GM12878 (cell line): Measurements from ENCODE around the gene WDR11. TPM values are rescaled to one million over a fixed set of nuclear protein-coding genes. Genes with fewer than 3 reads are reported as not detected.

Experiments
- ATAC-seq: fragments of 200-7000 bp; cut with Tn5 transposase; 3 replicates; pipeline ENCODE4 v1.9.1; 2020; ENCODE audit warnings: mild to moderate bottlenecking, moderate library complexity
- BruUV-seq: library from RNA; stranded (reverse); fragments of 400-500 nt; replicated peaks from 2 replicates; lab custom pipeline; 2021; lab: Mats Ljungman, UMichigan
- CTCF ChIA-PET: fragments of 300-600 bp; sonication (Branson Sonifier 250); formaldehyde crosslinking; extraction: SDS; loops from one replicate; lab custom pipeline; 2021; ENCODE audit warnings: inconsistent platforms; lab: Yijun Ruan, JAX
- POLR2A ChIA-PET: fragments of 350-600 bp; formaldehyde crosslinking; extraction: SDS; loops from one replicate; lab custom pipeline; 2021; ENCODE audit warnings: inconsistent platforms; lab: Charles Lee
- RAD21 ChIA-PET: fragments of 300-600 bp; sonication (Branson Sonifier 250); formaldehyde crosslinking; loops from one replicate; lab custom pipeline; 2023; ENCODE audit warnings: antibody characterized with exemption; ENCODE audit not compliant: unreplicated experiment; lab: Charles Lee
- SMC1A ChIA-PET: fragments of 300-600 bp; sonication (Branson Sonifier 250); formaldehyde crosslinking; loops from one replicate; lab custom pipeline; 2023; ENCODE audit not compliant: unreplicated experiment, uncharacterized antibody; lab: Charles Lee
- DNase-seq: peaks from one replicate; pipeline ENCODE4 v3.0.0-alpha.2; 2011; ENCODE audit warnings: low read depth, low spot score
- FAIRE-seq: peaks from 3 replicates; lab custom pipeline; 2011; peaks lifted over from hg19 to GRCh38; lab: Jason Lieb, UNC
- H2AFZ ChIP-seq: 2 replicates; pipeline ENCODE4 v1.6.0; 2011; ENCODE audit warnings: low read depth, low read length, control low read depth; ENCODE audit not compliant: control insufficient read depth
- H3K27ac ChIP-seq: 2 replicates; pipeline ENCODE4 v1.5.1; 2011; ENCODE audit warnings: control low read depth; ENCODE audit not compliant: control insufficient read depth, insufficient read depth
- H3K27me3 ChIP-seq, 2 experiments: replicated peaks in 1 of 2; 2 replicates each; pipeline versions ENCODE4 v1.6.0 to v1.6.1; 2011; ENCODE audit warnings: low read length in 1 of 2; ENCODE audit not compliant: control insufficient read depth in 2 of 2, insufficient read depth in 2 of 2
- H3K36me3 ChIP-seq, 2 experiments: 2 replicates each; pipeline ENCODE4 v1.5.1; 2011; ENCODE audit warnings: low read length in 1 of 2; ENCODE audit not compliant: control insufficient read depth in 2 of 2, insufficient read depth in 2 of 2
- H3K4me1 ChIP-seq: 2 replicates; pipeline ENCODE4 v1.6.1; 2011; ENCODE audit warnings: mild to moderate bottlenecking, low read length, moderate library complexity, mixed read lengths; ENCODE audit not compliant: control insufficient read depth, insufficient read depth
- H3K4me2 ChIP-seq: 2 replicates; pipeline ENCODE4 v1.6.0; 2011; ENCODE audit warnings: control low read depth; ENCODE audit not compliant: control insufficient read depth, insufficient read depth
- H3K4me3 ChIP-seq: fragments of 200-600 bp; sonication (generic); 2 replicates; pipeline ENCODE4 v1.5.1; 2016
- H3K79me2 ChIP-seq: 2 replicates; pipeline ENCODE4 v1.6.0; 2011; ENCODE audit warnings: low read length; ENCODE audit not compliant: control insufficient read depth, insufficient read depth
- H3K9ac ChIP-seq: 2 replicates; pipeline ENCODE4 v1.8.0; 2011; ENCODE audit warnings: low read length, control low read depth, mixed read lengths; ENCODE audit not compliant: control insufficient read depth, insufficient read depth
- H3K9me3 ChIP-seq: replicated peaks from 3 replicates; pipeline ENCODE4 v1.5.1; 2011; ENCODE audit warnings: mild to moderate bottlenecking, low read length; ENCODE audit not compliant: control insufficient read depth, insufficient read depth
- H4K20me1 ChIP-seq: 2 replicates; pipeline ENCODE4 v1.6.0; 2011; ENCODE audit not compliant: control insufficient read depth, insufficient read depth
- ETV6 ChIP-seq, 2 experiments: fragments of 450-650 bp in 1 of 2; IDR thresholded peaks in 1 of 2; conservative IDR thresholded peaks in 1 of 2; 2 replicates each; pipeline ENCODE4 v1.6.1; 2014; ENCODE audit warnings: antibody characterized with exemption in 1 of 2, borderline replicate concordance in 1 of 2, low read depth in 1 of 2, mild to moderate bottlenecking in 1 of 2, moderate library complexity in 1 of 2
- FOXM1 ChIP-seq: IDR thresholded peaks from 2 replicates; pipeline ENCODE4 v1.6.1; 2012; ENCODE audit warnings: low read depth, mild to moderate bottlenecking, inconsistent platforms, low read length, moderate library complexity
- KAT2A ChIP-seq: conservative IDR thresholded peaks from 2 replicates; pipeline ENCODE4 v1.6.1; 2011; ENCODE audit warnings: low read depth, low read length; ENCODE audit not compliant: control insufficient read depth
- MEF2A ChIP-seq: IDR thresholded peaks from 2 replicates; pipeline ENCODE4 v1.6.1; 2011; ENCODE audit warnings: low read depth, mild to moderate bottlenecking, low read length, moderate library complexity; ENCODE audit not compliant: insufficient read depth
- PML ChIP-seq: IDR thresholded peaks from 2 replicates; pipeline ENCODE4 v1.6.1; 2012; ENCODE audit warnings: low read length, inconsistent platforms
- POLR2AphosphoS2 ChIP-seq: IDR thresholded peaks from 2 replicates; pipeline ENCODE4 v1.6.1; 2011; ENCODE audit warnings: low read depth, mild to moderate bottlenecking, low read length, improper control_type of control experiment, moderate library complexity
- RB1 ChIP-seq: fragments of 450-650 bp; formaldehyde crosslinking; IDR thresholded peaks from 2 replicates; pipeline ENCODE4 v1.6.1; 2017; ENCODE audit warnings: mild to moderate bottlenecking, borderline replicate concordance
- SMAD1 ChIP-seq: fragments of 450-650 bp; IDR thresholded peaks from 2 replicates; pipeline ENCODE4 v1.6.1; 2018; ENCODE audit warnings: mild to moderate bottlenecking, low read depth; ENCODE audit not compliant: partially characterized antibody
- SRF ChIP-seq, 2 experiments: IDR thresholded peaks; 2 replicates each; pipeline ENCODE4 v1.6.1; 2011; ENCODE audit warnings: low read depth in 2 of 2, low read length in 2 of 2, mild to moderate bottlenecking in 1 of 2, moderate library complexity in 1 of 2
- SUPT20H ChIP-seq: IDR thresholded peaks from 2 replicates; pipeline ENCODE4 v1.6.1; 2011; ENCODE audit warnings: low read depth, mild to moderate bottlenecking, low read length, moderate library complexity, borderline replicate concordance; ENCODE audit not compliant: control insufficient read depth
- TCF12 ChIP-seq: IDR thresholded peaks from 2 replicates; pipeline ENCODE4 v1.6.1; 2011; ENCODE audit warnings: low read depth, mild to moderate bottlenecking, low read length
- ZNF207 ChIP-seq: fragments of 450-650 bp; IDR thresholded peaks from 2 replicates; pipeline ENCODE4 v1.6.1; 2014; ENCODE audit warnings: antibody characterized with exemption, mild to moderate bottlenecking, borderline replicate concordance
- whole genome bisulfite sequencing: methylation state at CpG from one replicate; pipeline ENCODE4 v1.1.6; 2016; ENCODE audit warnings: low lambda C conversion rate; ENCODE audit not compliant: insufficient replicate concordance, insufficient coverage; ENCODE audit errors: missing lambda C conversion rate; 5-methylcytosine and 5-hydroxymethylcytosine counted together
- in situ Hi-C: fragments of 300-500 bp; cut with MboI; formaldehyde crosslinking; loops from 9 replicates; pipeline ENCODE4 v1.14.3; 2018; ENCODE audit warnings: mixed read lengths
- intact Hi-C: fragments of 100-400 bp; cut with micrococcal nuclease; formaldehyde crosslinking; loops from one replicate; pipeline ENCODE4 v1.14.2; 2022; ENCODE audit not compliant: unreplicated experiment
- polyA plus RNA-seq, 11 experiments: library from polyadenylated mRNA; depleted of rRNA in 4 of 11; unstranded in 6 of 11; stranded (reverse) in 5 of 11; fragments of >200 nt; fragmentation: Nextera tagmentation in 4 of 11; fragmentation: Illumina TruSeq in 1 of 11; extraction: Ambion mirVana in 4 of 11; extraction: Trizol in 1 of 11; gene quantifications; 1 replicate in 1 of 11; 2 replicates in 10 of 11; pipeline versions ENCODE4 v1.2.1 to v1.2.3, GENCODE V29; 2011 to 2016; ENCODE audit warnings: inconsistent platforms in 2 of 11, missing spikeins in 2 of 11, low read depth in 1 of 11
- total RNA-seq, 4 experiments: library from RNA; depleted of rRNA in 3 of 4; stranded (reverse); fragments of >200 nt in 3 of 4; fragmentation: Illumina TruSeq in 1 of 4; extraction: Trizol in 1 of 4; gene quantifications; 2 replicates each; pipeline versions ENCODE4 v1.2.1 to v1.2.3, GENCODE V29; 2013 to 2021
- TF ChIP-seq, protein P1 (sequence below): IDR thresholded peaks from 2 replicates; pipeline ENCODE4 v1.6.1; 2012; ENCODE audit warnings: low read depth, low read length, improper control_type of control experiment

Gene WDR11
- total and polyA plus RNA-seq, 10 of the 15 experiments (the other 5 are each of a cell fraction or from before 2014, with no cell fraction given) = 21.3 to 132 (median 42.6) TPM

DNA sequence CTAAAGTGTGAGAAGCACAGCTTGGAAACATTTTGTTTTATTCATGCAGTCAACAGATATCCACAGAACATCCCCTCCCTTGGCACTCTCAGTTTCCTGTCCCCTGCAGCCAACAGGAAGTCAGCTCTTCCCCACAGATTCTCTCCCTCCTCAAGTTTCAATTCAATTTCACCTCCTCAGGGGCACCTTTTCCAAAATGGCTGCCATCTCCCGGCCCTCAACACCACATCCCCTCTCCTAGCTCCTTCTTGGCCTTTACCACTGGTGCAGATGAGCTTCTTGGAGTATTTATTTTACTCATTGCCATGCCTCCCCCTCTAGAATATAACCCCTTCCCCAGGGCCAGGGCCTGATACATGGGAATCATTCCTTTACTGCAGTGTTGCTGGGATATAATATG, 94.0 kb downstream of the WDR11 start:
- Histone ChIP-seq H3K9me3 (no peaks in the 10 kb centered on the region), H3K4me3 (no peak overlapping the region), H2AFZ (no peak overlapping the region), H3K4me2 (no peak overlapping the region), H3K27ac (no peak overlapping the region), H3K36me3 (no peaks in the 10 kb centered on the region), H4K20me1 (no peaks in the 10 kb centered on the region), H3K4me1 (no peaks in the 10 kb centered on the region), H3K27me3 (peaks cover 5 to 8% of the 10 kb centered on the region in 2 experiments), H3K9ac (no peak overlapping the region), H3K79me2 (no peaks in the 10 kb centered on the region)
- no peak for FAIRE-seq
- BruUV-seq = no TSS peak
- SMC1A ChIA-PET = interaction anchor here (0.6 to 1.3 kb wide), 2 partner anchors 9 to 1773 kb away, joined by 3 read pairs; no protein-coding TSS in a partner anchor
- ATAC-seq = no peak
- RAD21 ChIA-PET = no interaction called here
- no peak for DNase-seq
- CTCF ChIA-PET = interaction anchor here (0.9 to 1.2 kb wide), 3 partner anchors 16 to 789 kb away, joined by 3 read pairs; no protein-coding TSS in a partner anchor
- TF ChIP-seq PML = no peak
- no peak for TF ChIP-seq ETV6 (conservative IDR thresholded peaks at IDR 0.05 in 1 of 2, IDR thresholded peaks at IDR 0.05 in 1 of 2; ENCODE audit: borderline replicate concordance in 1 of 2, low read depth in 1 of 2)
- TF ChIP-seq SRF (IDR thresholded peaks at IDR 0.05; ENCODE audit: low read depth in 2 of 2, low read length in 2 of 2) = no peak
- TF ChIP-seq ZNF207 = no peak
- no peak for TF ChIP-seq TCF12
- no peak for TF ChIP-seq KAT2A
- TF ChIP-seq SMAD1 = no peak
- no peak for TF ChIP-seq SUPT20H
- no peak for TF ChIP-seq RB1
- no peak for TF ChIP-seq MEF2A
- no peak for TF ChIP-seq POLR2AphosphoS2
- TF ChIP-seq, protein P1, sequence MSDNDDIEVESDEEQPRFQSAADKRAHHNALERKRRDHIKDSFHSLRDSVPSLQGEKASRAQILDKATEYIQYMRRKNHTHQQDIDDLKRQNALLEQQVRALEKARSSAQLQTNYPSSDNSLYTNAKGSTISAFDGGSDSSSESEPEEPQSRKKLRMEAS = no peak
- TF ChIP-seq FOXM1 = no peak
- in situ Hi-C loops (loop anchor here (5.0 kb wide), 1 partner anchor 787 kb away; no protein-coding TSS in a partner anchor), intact Hi-C loops (no loop called here)
- POLR2A ChIA-PET = no interaction called here
- WGBS = 0% methylated on average over 1 of the region's 1 CpG
